HG03045 (cell line): Measurements from ENCODE around the gene SP100.
"Not testable (repeated sequence)": the region's sequence is repeated elsewhere in the genome, so short reads cannot be mapped to it uniquely, and the experiment has no call there.

Experiments used
- ATAC-seq: cut with Tn5 transposase; IDR thresholded peaks from one replicate; pipeline ENCODE4 v1.9.1; 2021; ENCODE audit warnings: mild to moderate bottlenecking, moderate library complexity; ENCODE audit not compliant: unreplicated experiment

The SP100 gene

DNA sequence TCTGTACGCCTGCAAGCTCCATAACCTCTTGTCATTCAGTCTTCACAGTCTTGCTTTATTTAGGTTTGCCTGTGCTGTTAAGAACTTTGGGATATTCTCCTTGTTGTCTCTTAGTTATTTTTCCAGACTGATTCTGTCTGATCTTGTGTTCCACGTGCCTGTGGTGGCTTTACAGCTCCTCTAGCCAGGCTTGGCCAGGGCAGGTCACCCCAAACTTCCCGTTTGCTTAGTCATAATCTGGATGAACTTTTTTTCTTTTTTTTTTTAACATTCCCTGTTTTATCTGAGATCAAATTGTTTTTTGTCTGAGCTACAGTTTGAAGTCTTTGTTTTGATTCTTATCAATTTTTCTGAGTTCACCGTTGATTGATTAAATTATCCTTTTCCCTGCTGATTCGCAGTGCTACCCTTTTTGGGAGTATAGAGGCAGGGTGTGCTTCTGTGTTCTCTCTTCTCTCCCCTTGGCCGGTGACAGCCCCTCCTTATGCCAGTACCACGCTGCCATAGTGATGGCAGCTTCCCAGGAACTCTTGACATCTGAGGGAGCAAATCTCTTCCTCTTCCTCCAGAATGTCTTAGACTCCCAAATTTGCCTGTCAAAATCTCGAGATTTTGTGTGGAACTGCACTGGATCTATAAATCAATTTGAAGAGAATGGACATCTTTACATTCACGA is 2.5 kb downstream of the SP100 start:
- ATAC-seq: no peak

DNA sequence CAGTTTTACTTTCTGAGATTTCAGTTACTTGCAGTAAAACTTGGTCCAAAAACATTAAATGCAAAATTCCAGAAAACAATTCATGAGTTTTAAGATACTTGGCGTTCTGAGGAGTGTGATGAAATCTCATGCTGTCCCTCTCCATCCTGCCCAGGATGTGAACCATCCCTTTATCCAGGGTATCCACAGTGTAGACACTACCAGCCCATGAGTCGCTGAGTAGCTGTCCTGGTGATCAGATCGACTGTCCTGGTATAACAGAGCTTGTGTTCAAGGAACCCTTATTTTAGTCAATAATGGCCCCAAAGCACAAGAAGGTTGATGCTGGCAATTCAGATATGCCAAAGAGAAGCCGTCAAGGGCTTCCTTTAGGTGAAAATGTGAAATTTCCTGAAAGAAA is 3.2 kb downstream of the SP100 start:
- ATAC-seq: no peak

DNA sequence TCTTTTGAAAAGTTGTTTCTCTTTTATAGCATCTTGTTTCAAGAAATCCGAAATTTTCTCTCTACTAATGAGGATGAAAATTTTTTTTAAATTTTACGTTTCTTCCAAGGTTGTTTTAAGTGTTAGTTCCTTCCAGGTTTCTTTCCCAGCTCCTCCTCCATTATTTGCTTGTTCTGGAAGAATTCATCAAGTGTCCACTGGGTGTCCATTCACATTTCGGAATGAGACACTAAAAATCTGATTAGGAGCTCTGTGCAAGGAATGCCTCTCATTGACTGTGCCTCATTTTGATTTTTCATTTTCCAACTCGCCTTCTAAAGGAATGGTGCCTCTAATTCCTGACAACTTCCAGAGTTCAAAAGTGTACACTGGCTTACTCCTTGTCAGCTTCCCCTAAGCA is 6.1 kb downstream of the SP100 start:
- ATAC-seq: no peak

DNA sequence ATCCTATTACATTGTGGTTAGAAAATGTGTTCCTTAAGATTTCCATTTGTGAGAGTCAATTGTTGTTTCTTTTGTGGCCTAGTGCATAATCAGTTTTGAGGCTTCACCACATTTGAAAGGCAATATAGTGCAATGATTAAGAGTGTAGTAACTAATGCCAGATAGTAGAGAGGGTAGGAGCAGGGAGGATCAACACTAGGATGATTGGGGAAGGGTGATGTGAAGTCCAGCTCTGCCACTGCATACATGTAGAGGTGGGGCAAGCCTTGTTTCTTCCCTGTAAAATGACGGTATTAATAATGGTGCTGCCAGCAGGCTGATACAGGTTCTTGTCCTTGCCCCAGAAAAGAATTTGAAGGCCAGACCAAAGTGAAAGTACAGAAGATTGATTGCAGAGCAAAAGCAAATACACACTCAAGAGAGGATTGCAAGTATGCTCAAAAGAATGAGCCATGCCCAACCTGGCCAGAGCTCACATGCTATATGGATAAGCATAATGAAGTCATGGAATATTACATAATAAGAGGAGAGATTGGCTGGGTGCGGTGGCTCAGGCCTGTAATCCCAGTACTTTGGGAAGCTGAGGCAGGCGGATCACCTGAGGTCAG is 8.0 kb downstream of the SP100 start:
- no peak for ATAC-seq

DNA sequence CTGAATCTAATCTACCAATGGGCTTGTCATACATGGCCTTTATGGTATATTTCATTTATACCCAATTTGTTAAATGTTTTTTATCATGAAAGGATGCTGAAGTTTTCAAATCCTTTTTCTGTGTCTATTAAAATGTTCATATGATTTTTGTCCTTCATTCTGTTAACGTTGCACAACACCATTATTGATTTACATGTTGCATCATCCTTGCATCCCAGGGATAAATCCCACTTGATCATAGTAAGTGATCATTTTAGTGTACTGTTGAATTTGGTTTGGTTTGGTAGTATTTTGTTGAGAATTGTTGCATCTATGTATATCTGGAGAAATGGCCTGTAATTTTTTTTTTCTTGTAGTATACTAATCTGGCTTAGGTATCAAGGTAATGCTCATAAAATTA is 9.4 kb downstream of the SP100 start:
- ATAC-seq: no peak

DNA sequence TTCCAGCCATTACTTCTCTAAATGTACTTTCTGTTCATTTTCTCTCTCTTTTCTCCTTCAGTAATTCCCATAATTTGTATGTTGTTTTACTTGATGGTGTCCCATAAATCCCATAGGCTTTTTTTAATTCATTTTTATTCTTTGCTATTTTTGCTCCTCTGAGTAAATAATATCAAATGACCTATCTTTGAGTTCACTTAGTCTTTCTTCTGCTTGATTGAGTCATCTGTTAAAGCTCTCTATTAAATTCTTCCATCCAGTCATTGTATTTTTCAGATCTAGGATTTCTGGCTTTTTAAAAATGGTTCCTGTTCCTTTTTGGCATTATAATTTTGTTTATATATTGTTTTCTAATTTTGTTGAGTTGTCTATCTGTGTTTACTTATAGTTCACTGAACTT is 13.5 kb downstream of the SP100 start:
- ATAC-seq: no peak

DNA sequence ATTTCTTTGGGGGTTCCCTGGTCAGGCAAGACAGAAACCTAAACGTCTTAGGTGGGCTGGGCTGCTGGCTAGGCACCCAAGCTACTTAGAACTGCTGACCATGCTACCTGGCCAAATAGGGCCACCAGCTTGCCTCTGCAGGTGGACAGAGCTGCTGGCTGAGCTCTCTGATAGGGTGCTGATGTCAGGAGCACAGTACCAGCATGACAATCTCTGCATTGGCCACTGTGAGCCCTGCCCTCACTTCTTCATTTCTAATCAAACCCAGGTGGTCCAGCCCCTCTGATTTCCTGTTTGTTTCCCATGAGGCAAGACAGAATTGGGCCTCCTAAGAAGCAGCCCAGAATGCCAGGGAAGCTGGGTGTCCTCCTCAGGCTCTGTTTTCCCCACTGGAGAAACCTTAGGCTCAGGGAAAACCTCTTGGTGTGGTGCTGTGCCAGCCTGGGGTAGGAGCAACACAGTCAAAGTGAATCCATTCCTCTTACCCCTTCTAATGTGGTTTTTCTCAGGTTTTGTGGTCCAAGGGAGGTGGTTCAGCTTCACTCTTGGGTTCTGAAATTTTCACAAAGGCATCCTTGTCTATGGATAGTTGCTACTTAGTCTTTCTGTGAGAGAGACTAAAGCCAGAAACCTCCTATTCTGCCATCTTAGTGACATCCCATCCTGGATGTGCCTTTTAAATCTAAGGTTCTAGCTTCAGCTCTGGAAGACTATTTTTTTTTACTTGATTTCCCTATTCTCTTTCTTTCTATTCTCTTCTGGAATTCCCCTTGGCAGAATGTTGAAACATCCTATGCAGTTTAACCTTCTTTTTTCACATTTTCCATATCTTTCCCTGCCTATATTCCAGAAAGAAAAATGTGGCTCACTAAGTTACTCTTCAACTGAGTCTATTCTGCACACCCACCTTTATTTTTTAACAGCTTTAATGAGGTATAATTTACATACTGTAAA is 15.2 kb downstream of the SP100 start:
- no peak for ATAC-seq

DNA sequence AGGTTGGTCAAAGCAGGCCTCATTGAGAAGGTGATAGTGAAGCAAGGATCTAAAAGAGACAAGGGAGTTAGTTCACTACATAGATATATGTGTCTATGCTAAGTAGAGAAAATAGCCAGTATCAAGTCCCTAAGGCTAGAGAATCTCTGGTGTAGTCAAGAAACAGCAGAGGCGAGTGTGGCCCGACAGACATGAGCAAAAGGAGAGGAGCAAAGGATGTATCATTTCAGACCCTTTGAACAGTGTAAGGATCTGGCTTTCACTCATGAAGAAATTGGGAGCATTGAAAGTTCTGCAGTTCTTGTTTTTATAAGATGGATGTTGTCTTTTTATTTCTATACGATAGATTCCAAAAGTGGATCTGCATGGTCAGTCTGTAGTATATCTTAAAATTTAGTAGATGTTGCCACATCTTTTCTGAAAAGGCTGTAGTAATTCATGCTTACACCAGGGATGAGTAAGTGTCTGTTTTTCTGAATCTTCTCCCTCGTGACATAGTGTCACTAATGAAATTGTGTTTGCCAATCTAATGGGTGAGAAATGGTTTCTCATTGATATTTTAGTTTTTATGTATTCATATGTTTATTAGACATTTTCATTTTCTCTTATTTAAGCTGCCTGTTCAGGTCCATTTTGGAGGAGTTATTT is 18.8 kb downstream of the SP100 start:
- no peak for ATAC-seq

DNA sequence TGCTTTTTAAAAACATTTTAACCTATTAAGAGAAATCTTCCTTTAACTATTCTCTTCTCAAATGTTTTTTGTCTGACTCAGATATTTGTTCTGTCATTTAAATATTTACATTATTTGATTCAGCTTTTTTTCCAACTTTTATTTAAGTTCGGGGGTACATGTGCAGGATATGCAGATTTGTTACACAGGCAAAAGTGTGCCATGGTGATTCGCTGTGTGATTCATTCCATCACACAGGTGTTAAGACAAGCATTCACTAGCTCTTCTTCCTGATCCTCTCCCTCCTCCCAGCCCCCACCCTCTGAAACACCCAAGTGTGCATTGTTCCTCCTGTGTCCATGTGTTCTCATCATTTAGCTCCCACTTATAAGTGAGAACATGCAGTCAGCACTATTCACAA is 19.4 kb downstream of the SP100 start:
- ATAC-seq: no peak

DNA sequence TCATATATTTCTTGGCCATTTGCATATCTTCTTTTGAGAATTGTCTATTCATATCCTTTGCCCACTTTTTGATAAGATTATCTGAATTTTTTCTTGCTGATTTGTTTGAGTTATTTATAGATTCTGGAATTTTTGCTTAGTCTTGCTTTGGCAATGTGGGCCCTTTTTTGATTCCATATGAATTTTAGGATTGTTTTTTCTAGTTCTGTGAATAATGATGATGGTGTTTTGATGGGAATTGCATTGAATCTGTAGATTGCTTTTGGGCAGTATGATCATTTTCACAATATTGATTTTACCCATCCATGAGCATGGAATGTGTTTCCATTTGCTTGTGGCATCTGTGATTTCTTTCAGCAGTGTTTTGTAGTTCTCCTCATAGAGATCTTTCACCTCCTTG is 23.1 kb downstream of the SP100 start:
- not testable (repeated sequence) for ATAC-seq

DNA sequence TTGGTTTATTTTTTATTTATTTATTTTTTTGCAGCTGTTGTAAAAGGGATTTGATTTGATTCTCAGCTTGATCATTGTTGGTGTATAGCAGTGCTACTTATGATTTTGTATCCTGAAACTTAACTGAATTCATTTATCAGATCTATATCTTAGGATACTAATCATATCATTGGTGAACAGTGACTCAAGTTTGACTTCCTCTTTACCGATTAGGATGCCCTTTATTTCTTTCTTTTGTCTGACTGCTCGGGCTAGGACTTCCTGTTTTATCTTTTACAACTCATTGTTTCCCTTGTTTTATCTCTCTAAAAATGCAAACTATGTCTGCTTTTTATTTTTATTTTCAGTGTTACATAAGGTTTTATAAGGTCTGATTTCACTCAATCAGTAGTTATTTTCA is 23.6 kb downstream of the SP100 start:
- no peak for ATAC-seq

DNA sequence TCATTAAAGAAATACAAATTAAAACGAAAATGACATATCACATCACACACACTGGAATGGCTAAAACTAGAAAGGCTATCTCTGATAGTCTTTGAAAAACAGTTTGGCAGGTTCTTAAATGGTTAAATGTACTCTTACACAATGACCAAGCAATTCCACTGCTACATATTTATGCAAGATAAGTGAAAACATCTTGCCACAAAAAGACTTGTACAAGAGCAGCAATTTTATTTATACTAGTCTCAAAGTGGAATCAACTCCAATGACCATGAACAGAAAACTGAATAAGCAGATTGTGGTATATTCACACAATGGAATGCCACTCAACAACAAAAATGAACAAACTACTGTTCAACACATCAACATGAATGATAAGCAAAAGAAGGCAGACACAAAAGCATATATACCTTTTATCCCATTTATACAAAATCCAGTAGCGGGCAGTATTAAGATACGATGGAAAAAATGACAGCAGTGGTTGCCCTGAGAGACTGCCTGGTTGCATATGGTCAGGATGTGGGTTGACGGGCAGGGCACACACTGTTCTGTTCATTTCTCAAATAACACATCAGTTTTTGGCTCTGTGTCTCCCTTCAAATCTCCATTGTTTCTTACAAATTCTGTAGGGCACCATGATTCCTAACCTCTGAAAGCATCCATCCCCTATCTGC is 25.4 kb downstream of the SP100 start:
- no peak for ATAC-seq

DNA sequence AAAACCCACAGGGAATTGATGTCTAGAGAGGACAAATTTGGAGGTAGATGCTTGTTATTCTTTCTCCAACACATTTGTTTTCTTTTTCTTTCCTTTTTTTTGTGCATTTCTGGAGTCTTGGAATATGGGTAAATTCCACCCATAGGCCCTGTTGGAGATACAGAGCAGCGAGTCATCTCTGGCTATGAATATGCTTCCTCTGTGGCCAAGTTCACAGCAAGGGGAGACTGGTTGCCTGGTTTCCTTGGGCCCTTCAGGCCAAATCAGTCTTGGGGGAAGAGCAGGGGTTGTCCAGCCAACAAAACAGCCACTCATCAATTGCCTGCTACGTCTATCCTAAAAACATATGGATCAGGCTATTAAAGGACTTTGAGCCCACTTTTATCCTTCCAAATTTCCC is 27.5 kb downstream of the SP100 start:
- ATAC-seq: no peak

DNA sequence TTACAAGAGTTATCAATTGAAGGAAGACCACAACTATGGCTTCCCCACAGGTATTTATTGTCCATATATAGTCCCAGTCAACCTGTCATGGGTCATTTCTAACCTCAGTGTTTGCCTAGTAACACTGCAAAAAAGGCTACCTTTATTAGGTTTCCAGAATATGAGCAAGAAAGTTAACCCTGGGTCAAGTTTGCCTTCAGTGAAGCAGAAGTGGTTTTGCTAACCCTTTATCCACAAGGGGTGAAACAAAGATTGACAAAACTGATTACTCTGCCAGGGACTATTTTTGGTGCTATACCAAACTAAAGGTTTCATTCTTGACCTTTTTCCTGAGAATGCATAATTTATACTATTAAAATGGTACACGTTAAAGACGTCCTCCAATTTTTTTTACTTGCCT is 28.8 kb downstream of the SP100 start:
- ATAC-seq: no peak

DNA sequence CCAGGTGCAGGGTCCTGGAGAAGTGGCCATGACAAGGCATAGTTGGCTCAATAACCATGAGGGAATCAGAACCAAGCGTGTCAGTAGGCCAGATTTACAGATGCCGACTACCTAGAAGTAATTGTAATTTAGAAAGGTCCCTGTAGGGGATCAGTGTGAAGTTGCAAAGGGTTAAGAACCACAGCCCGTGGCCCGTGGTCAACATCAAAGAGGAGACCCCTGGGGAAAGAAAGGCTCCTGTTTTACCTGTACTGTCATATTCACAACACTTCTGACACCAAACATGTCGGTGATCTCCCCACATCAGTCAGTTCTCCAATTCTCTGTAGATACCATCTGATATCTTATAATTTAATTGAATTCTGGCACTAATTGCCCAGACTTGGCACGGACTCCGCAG is 31.0 kb downstream of the SP100 start:
- no peak for ATAC-seq

DNA sequence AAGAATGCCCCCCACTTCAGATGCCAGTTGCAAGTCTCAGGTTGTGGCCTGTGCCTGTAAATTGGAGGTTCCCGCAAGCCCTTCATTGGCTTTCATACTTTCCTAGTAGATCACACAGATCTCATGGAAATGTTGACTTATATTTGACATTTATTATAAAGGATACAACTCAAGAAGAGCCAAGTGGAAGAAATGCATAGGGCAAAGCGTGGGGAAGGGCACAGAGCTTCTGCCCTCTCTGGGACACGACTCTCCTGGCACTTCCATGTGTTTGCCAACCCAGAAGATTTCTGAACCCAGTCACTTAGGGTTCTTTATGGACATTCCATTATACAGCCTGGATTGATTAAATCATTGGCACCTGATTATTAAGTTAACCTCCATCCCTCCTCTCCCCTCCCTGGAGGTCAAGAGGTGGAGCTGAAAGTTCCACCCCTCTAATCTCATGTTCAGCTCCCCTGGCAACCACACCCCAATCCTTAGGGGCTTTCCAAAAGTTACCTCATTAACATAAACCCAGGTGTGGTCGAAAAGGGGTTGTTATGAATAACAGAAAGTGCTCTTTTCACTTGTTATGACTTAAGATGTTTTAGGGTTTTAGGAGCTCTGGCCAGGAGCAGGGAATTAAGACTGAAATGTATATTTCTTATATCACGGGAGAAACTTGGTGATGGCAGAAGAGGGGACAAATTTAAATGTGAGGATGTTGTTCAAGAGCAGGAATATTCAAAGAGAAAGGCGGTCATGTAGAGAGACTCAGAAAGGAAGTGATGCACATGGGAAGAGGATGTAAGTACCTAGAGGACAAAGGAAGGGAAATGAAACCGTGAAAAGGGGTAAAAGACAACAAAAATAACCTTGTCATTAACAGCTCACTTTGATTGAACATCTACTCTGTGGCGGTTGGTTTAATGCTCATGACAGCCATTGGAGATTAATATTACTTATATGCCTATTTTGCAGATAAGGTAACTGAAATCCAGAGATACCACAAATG is 31.8 kb downstream of the SP100 start:
- ATAC-seq: peak; percentile 81

DNA sequence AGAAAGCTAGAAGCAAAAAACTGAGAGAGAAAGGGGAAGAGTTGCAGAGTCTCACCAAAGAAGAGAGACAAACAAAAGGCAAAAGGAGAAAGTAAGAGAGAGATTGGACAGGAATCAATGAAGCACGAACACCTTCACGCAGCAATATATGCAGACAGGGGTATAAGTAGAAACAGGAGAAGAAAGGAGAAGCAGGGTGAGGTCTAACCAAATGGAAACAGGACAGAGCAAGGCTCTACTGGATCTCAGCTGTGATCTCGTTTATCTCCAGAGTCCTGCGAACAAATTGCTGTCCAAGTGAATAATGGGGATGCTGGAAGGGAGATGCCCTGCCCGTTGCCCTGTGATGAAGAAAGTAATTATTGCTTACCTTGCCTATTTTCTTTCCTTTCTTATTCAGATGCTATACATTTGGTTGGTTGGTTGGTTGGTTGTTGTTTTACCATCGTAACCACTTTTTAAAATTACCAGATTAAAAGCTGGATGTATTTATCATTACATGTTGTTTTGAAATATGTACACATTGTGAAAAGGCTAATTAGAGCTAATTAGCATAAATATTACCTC is 34.0 kb downstream of the SP100 start:
- ATAC-seq: no peak

DNA sequence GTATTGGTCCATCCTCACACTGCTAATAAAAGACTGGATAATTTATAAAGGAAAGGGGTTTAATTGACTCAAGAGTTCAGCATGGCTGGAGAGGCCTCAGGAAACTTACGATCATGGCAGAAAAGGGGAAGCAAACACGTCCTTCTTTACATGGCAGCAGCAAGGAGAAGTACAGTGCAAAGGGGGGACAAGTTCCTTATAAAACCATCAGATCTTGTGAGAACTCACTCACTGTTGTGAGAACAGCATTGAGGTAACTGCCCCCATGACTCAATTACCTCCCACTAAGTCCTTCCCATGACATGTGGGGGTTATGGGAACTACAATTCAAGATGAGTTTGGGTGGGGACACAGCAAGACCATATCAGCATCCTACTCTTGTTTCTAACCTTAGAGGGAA is 37.0 kb downstream of the SP100 start:
- ATAC-seq: no peak

DNA sequence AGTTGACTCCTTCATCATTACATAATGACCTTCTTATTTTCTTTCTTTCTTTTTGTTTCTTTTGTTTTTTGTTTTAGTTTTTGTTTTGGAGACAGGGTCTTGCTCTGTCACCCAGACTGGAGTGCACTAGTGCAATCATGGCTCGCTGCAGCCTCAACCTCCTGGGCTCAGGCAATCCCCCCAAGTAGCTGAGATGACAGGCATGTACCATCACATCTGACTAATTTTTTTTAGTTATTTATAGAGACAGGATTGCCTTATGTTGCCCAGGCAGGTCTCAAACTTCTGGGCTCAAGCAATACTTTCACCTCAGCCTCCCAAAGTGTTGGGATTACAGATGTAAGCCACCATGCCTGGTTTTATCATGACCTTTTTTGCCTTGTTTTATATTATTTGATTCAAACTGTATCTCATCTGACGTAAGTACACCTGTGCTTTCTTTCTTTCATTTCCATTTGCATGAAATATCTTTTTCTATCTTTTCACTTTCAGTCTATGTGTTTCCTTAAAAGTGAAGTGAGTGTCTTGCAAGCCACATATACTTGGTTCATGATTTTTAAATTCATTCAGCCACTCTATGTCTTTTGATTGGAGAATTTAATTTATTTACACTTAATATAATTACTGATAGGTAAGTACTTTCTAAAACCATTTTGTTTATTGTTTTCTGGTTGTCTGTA is 39.1 kb downstream of the SP100 start:
- no peak for ATAC-seq
